WTC11 (cell line): ENCODE results near the gene SVBP. TPM values are rescaled to one million over a fixed set of nuclear protein-coding genes. Genes with fewer than 3 reads are reported as not detected.

Source experiments
- ATAC-seq: fragments of 200-7000 bp; cut with Tn5 transposase; 2 replicates; pipeline ENCODE4 v1.10.0; 2021; ENCODE audit warnings: mild to moderate bottlenecking, moderate library complexity
- CTCF ChIA-PET: fragments of 300-600 bp; sonication (Branson Sonifier 250); formaldehyde crosslinking; loops from one replicate; lab custom pipeline; 2021; ENCODE audit warnings: antibody characterized with exemption; lab: Charles Lee
- POLR2A ChIA-PET: fragments of 350-600 bp; sonication (Branson Sonifier 250); formaldehyde crosslinking; loops from one replicate; lab custom pipeline; 2021; ENCODE audit warnings: antibody characterized with exemption; lab: Charles Lee
- DNase-seq: peaks from one replicate; pipeline ENCODE4 v3.0.0; 2021; ENCODE audit warnings: low spot score
- H3K27ac Mint-ChIP-seq: 2 replicates; pipeline ENCODE4 v1.8.0; 2021; ENCODE audit warnings: mixed read lengths
- H3K27me3 Mint-ChIP-seq: 2 replicates; pipeline ENCODE4 v1.8.0; 2021; ENCODE audit warnings: low read depth, mild to moderate bottlenecking, moderate library complexity, mixed read lengths
- H3K36me3 Mint-ChIP-seq: 2 replicates; pipeline ENCODE4 v1.8.0; 2021; ENCODE audit warnings: mixed read lengths
- H3K4me1 Mint-ChIP-seq: 2 replicates; pipeline ENCODE4 v1.8.0; 2022; ENCODE audit warnings: mixed read lengths
- H3K4me3 Mint-ChIP-seq: 2 replicates; pipeline ENCODE4 v1.8.0; 2021; ENCODE audit warnings: mild to moderate bottlenecking, moderate library complexity, mixed read lengths
- H3K9me3 Mint-ChIP-seq: 2 replicates; pipeline ENCODE4 v1.8.0; 2021; ENCODE audit warnings: mixed read lengths
- ATF3 ChIP-seq: sonication (generic); formaldehyde crosslinking; conservative IDR thresholded peaks from 2 replicates; pipeline ENCODE4 v1.8.1; 2022; ENCODE audit warnings: mild to moderate bottlenecking, missing genetic modification reagents
- ATF6 ChIP-seq: sonication (generic); formaldehyde crosslinking; IDR thresholded peaks from 2 replicates; pipeline ENCODE4 v1.8.1; 2023; ENCODE audit warnings: mild to moderate bottlenecking, missing genetic modification reagents
- CREM ChIP-seq: sonication (generic); formaldehyde crosslinking; IDR thresholded peaks from 2 replicates; pipeline ENCODE4 v1.8.1; 2022; ENCODE audit warnings: mild to moderate bottlenecking, missing genetic modification reagents, moderate library complexity
- E2F4 ChIP-seq: sonication (generic); formaldehyde crosslinking; IDR thresholded peaks from 2 replicates; pipeline ENCODE4 v1.8.1; 2022; ENCODE audit warnings: low read depth, mild to moderate bottlenecking, moderate library complexity, missing genetic modification reagents, borderline replicate concordance
- E2F5 ChIP-seq: sonication (generic); formaldehyde crosslinking; IDR thresholded peaks from 2 replicates; pipeline ENCODE4 v1.8.1; 2022; ENCODE audit warnings: mild to moderate bottlenecking, moderate library complexity, missing genetic modification reagents
- ERG ChIP-seq: fragments of 250-450 bp; sonication (Bioruptor Pico); IDR thresholded peaks from 2 replicates; pipeline ENCODE4 v1.8.0; 2021; ENCODE audit warnings: mild to moderate bottlenecking
- ETV6 ChIP-seq: sonication (generic); formaldehyde crosslinking; IDR thresholded peaks from 2 replicates; pipeline ENCODE4 v1.8.1; 2022; ENCODE audit warnings: mild to moderate bottlenecking, missing genetic modification reagents
- HMGA2 ChIP-seq: fragments of 250-450 bp; sonication (Bioruptor Pico); IDR thresholded peaks from 2 replicates; pipeline ENCODE4 v1.4.0; 2021; ENCODE audit warnings: mild to moderate bottlenecking, moderate library complexity
- JUN ChIP-seq: sonication (generic); formaldehyde crosslinking; IDR thresholded peaks from 2 replicates; pipeline ENCODE4 v1.8.0; 2023; ENCODE audit warnings: mild to moderate bottlenecking, missing genetic modification reagents
- NFATC4 ChIP-seq: fragments of 250-450 bp; sonication (Bioruptor Pico); IDR thresholded peaks from 2 replicates; pipeline ENCODE4 v1.9.0; 2021; ENCODE audit warnings: mild to moderate bottlenecking
- NFYB ChIP-seq: sonication (generic); formaldehyde crosslinking; conservative IDR thresholded peaks from 2 replicates; pipeline ENCODE4 v1.8.0; 2022; ENCODE audit warnings: low read depth, missing genetic modification reagents
- NR3C1 ChIP-seq: sonication (generic); formaldehyde crosslinking; conservative IDR thresholded peaks from 2 replicates; pipeline ENCODE4 v1.8.1; 2023; ENCODE audit warnings: low read depth, mild to moderate bottlenecking, missing genetic modification reagents
- RORB ChIP-seq: fragments of 250-450 bp; sonication (Bioruptor Pico); IDR thresholded peaks from 2 replicates; pipeline ENCODE4 v1.9.0; 2021; ENCODE audit warnings: mild to moderate bottlenecking
- TCF7 ChIP-seq: sonication (generic); formaldehyde crosslinking; IDR thresholded peaks from 2 replicates; pipeline ENCODE4 v1.8.0; 2022; ENCODE audit warnings: mild to moderate bottlenecking, low read depth, missing genetic modification reagents, moderate library complexity
- TEAD4 ChIP-seq: sonication (generic); formaldehyde crosslinking; IDR thresholded peaks from 2 replicates; pipeline ENCODE4 v1.8.0; 2022; ENCODE audit warnings: mild to moderate bottlenecking, missing genetic modification reagents
- TP53 ChIP-seq: sonication (generic); formaldehyde crosslinking; IDR thresholded peaks from 2 replicates; pipeline ENCODE4 v1.8.1; 2023; ENCODE audit warnings: mild to moderate bottlenecking, missing genetic modification reagents
- USF1 ChIP-seq: sonication (generic); formaldehyde crosslinking; IDR thresholded peaks from 2 replicates; pipeline ENCODE4 v1.8.0; 2022; ENCODE audit warnings: mild to moderate bottlenecking, missing genetic modification reagents
- ZNF138 ChIP-seq: sonication (generic); formaldehyde crosslinking; conservative IDR thresholded peaks from 2 replicates; pipeline ENCODE4 v1.8.1; 2022; ENCODE audit warnings: mild to moderate bottlenecking, moderate library complexity, missing genetic modification reagents
- ZSCAN18 ChIP-seq: fragments of 250-450 bp; sonication (Bioruptor Pico); IDR thresholded peaks from 2 replicates; pipeline ENCODE4 v2.1.2; 2022; ENCODE audit warnings: mild to moderate bottlenecking, moderate library complexity
- total RNA-seq: library from RNA; stranded (reverse); gene quantifications from 3 replicates; pipeline ENCODE4 v1.2.3, GENCODE V29; 2021

The SVBP gene
- total RNA-seq, 1 experiment from 2014 or later, result 28.7 TPM

- no peak for TF ChIP-seq ZNF138 (CRISPR knock-in tag)
- TF ChIP-seq TEAD4 (CRISPR knock-in tag), result no peak
- TF ChIP-seq NR3C1 (CRISPR knock-in tag), result no peak
- no peak for TF ChIP-seq TCF7 (CRISPR knock-in tag)
- no peak for TF ChIP-seq ZSCAN18
- TF ChIP-seq ATF3 (CRISPR knock-in tag), result no peak
- TF ChIP-seq E2F5, result no peak
- no peak for TF ChIP-seq HMGA2 (CRISPR knock-in tag)
- TF ChIP-seq ATF6 (CRISPR knock-in tag), result no peak
- TF ChIP-seq ETV6 (CRISPR knock-in tag), result no peak
Measured at GRCh38 chr1:42765269-42765668, 51.9 kb downstream of the SVBP start (continued).

- ATAC-seq (no peak), DNase-seq (no peak)
- no peaks in the 10 kb centered on the region for H3K27me3 Mint-ChIP-seq
- H3K36me3 Mint-ChIP-seq, result peaks cover 23% of the 10 kb centered on the region
- ChIA-PET CTCF (no interaction called here), POLR2A (no interaction called here)
- no peak overlapping the region for H3K4me3 Mint-ChIP-seq
- TF ChIP-seq CREM (no peak), USF1 (CRISPR knock-in tag) (no peak), ERG (no peak), NFATC4 (CRISPR knock-in tag) (no peak), TP53 (no peak), NFYB (CRISPR knock-in tag) (no peak), JUN (CRISPR knock-in tag) (no peak), E2F5 (no peak), RORB (no peak), E2F4 (CRISPR knock-in tag) (no peak)
- no peaks in the 10 kb centered on the region for H3K9me3 Mint-ChIP-seq
- no peaks in the 10 kb centered on the region; the same call in 1 of the 2 replicates for H3K4me1 Mint-ChIP-seq
- H3K27ac Mint-ChIP-seq, result no peak overlapping the region
Measured at GRCh38 chr1:42762269-42762668, 54.9 kb downstream of the SVBP start.
